ENCODE data around the gene ZSWIM7. TPM values are rescaled to one million over a fixed set of nuclear protein-coding genes. Genes with fewer than 3 reads are reported as not detected.
"Not testable (repeated sequence)": the region's sequence is repeated elsewhere in the genome, so short reads cannot be mapped to it uniquely, and the experiment has no call there.

ZSWIM7 gene
- polyA plus RNA-seq, 4 donors: 45.9 to 59.5 (median 52.4) TPM

DNA sequence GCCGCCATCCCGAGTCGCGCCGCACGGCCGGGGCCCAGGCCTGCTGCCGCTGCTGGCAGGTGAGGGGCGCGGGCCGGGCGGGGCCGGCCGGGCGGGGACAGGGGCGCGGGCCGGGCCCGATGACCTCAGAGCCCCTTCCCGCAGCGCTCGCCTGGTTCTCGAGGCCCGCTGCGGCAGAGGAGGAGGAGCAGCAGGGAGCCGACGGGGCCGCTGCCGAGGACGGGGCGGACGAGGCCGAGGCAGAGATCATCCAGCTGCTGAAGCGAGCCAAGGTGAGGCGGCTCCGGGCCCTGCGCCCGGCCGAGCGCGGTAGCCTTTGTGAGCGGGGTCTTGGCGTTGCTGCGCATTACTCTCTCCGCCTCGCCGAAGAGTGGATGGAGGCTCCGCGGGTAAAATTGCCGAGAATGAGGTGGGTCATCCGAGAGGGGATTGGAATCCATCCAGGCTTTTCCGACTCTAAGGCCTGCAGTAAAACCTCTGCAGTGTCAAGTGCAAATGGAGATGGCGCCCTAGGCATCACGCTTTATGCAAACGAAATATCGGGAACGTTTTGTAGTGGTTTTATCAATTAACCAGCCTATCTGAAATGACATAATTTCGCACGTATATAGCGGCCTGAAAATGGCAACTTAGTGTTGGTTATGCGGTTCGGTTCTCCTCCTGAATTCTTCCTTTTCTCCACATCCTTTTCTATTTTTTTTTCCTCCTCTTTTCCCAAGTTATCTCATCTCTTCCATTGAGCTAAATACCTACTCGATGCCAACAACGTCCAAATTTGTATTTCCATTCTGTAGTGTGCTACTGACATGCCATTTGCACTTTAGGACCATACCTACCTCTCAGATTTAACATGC lies 697 bp upstream of the ZSWIM7 start:
- DNase-seq (ENCODE audit: low read depth in 4 of 4, low spot score in 2 of 4): peak in 3 of 4 donors; percentile 17 to 42 (median 31)

DNA sequence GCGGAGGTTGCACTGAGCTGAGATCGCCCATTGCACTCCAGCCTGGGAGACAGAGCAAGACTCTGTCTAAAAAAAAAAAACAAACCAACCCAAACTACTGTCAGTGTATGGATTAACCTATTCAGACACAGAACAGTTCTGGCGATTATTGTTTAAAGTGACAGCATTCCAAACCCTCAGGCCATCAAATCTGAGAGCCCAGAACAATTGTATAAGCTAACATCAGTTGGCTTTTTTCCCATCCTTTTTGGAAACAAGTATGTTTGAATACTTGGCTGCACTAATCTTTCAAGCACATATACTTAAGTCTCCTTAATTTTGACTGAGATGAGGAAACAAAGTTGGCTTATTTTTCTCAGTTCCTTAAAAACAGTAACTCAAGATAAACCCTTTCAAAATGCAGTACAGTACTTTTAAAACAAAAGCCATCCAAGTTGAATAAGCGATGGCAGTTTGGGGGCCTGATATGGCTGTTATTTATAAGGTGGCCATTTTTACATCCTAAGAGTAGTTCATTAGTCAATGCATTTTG lies 1.4 kb downstream of the ZSWIM7 start:
- DNase-seq (ENCODE audit: low read depth in 4 of 4, low spot score in 2 of 4): no peak

DNA sequence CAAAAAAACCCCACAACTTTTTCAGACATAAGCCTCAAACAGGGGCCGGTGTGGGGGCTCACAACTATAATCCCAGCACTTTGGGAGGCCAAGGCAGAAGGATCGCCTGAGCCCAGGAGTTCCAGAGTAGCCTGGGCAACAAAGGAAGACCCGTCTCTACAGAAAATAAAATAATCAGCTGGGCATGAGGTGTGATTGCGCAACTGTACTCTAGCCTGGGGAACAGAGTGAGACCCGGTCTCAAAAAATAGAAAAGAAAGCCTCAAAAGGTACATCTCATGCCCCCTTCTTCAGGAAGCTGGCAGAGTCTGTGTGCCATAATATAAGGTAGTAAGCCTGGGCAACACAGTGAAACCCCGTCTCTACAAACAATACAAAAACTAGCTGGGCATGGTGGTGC lies 3.2 kb downstream of the ZSWIM7 start:
- no peak for DNase-seq (ENCODE audit: low read depth in 4 of 4, low spot score in 2 of 4)

DNA sequence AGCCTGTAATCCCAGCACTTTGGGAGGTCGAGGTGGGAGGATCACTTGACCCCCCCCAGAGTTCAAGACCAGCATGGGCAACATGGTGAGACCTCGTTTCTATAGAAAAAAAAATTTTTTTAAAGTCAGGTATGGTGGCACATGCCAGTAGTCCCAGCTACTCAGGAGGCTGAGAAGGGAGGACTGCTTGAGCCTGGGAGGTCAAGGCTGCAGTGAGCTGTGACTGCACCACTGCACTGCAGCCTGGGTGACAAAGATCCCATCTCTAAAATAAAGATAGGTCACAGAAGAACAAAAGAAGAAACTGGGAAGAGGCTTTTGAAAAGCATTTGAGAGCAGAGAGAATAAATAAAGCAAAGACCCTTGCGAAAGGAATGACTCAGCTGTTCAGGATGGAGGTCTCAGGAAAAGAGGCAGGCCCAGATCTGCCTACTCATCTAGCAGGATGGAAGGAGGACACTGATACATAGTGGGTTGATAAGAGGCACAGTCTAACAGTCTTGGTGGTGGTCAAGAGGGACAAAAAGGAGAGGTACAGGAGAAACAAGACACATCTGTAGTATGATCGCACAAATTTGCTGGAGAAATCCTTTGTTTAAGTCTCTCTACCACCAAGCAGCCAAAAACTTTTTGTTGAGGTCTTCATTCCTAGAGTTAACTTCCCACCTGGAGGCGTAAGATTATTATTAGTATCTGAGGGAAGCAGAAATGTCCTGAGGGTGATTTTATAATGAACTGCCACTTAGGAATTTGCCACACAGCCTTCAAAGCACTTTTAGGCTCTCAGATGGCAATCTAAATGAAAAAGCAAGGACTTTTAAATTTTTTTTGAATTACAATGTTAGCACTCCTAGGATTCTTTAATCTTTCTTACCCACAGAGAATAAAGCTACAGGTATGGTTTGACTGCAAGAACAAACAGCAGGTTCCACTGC lies 17.6 kb downstream of the ZSWIM7 start:
- no peak for DNase-seq (ENCODE audit: low read depth in 4 of 4, low spot score in 2 of 4)

DNA sequence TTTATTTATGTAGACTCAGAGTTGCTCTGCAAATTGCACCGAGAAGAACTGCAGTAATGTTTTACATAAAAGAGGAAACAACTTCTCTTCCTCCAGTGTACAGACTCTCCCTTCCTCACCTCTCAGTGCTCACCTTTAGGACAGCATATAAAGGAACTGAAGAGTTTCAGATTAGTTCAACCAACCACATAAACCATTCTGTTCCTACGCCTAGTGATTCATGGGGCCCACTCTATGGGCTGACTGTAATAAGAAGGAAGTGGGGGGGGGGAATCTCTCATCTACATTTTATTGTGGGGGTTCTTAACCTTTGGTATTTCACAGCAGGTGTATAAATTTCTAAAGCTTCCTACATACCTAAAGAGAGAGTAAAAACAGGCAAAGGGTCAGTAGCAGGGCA lies 18.3 kb downstream of the ZSWIM7 start:
- DNase-seq (ENCODE audit: low read depth in 4 of 4, low spot score in 2 of 4): no peak

DNA sequence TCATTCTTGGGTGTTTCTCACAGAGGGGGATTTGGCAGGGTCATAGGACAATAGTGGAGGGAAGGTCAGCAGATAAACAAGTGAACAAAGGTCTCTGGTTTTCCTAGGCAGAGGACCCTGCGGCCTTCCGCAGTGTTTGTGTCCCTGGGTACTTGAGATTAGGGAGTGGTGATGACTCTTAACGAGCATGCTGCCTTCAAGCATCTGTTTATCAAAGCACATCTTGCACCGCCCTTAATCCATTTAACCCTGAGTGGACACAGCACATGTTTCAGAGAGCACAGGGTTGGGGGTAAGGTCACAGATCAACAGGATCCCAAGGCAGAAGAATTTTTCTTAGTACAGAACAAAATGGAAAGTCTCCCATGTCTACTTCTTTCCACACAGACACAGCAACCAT lies 20.5 kb downstream of the ZSWIM7 start:
- not testable (repeated sequence) for DNase-seq (ENCODE audit: low read depth in 4 of 4, low spot score in 2 of 4)

DNA sequence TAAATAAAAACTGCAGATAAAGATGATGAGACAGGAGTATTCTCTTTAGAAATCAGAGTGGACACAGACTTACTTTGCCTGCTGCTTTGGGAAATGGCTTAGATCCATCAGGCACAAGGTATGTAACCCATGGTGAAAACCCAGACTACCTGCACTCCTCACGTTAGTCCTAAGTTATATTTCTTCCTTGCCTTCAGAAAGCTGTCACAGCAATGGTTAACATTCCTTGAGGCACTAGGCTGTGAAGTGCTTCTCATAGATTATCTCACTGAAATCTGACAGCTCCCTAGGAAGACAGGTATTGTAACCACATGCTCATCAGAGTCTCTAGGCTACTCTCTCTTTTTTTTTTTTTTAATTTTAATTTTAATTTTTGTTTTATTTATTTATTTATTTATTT lies 20.9 kb downstream of the ZSWIM7 start:
- DNase-seq (ENCODE audit: low read depth in 4 of 4, low spot score in 2 of 4): no peak

DNA sequence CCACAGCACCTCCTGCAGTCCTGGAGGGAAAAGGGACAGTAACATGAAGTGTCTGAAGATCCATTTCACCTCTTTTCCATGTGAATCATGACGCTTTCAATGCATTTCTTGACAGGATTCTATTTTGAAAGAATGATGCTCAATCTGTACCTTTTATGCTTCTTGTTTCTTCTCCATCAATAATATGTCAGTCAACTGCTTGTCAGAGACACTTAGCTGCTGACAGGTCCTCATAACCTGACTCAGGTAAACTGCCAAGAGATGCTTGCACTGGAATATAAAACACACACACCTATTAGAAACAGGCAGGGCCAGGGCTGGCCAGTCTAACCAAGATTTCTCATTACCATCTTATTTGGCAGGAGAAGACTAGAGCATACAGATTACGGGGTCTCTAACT lies 21.6 kb downstream of the ZSWIM7 start:
- DNase-seq (ENCODE audit: low read depth in 4 of 4, low spot score in 2 of 4): no peak

DNA sequence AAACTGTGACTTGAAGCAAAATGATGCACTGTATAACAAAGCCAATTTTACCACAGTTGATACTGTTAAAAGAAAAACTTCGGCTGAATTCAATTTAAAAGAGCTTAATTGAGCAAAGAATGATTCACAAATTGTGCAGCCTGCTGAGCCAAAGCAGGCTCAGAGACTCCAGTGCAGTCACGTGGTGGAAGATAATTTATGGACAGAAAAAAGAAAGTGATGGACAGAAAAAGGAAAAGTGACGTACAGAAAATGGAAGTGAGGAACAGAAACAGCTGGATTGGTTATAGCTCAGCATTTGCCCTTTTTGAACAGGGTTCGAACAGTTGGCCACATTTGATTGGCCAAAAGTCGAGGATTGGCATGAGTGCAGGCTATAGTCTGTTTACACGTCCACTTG lies 25.7 kb downstream of the ZSWIM7 start:
- no peak for DNase-seq (ENCODE audit: low read depth in 4 of 4, low spot score in 2 of 4)

DNA sequence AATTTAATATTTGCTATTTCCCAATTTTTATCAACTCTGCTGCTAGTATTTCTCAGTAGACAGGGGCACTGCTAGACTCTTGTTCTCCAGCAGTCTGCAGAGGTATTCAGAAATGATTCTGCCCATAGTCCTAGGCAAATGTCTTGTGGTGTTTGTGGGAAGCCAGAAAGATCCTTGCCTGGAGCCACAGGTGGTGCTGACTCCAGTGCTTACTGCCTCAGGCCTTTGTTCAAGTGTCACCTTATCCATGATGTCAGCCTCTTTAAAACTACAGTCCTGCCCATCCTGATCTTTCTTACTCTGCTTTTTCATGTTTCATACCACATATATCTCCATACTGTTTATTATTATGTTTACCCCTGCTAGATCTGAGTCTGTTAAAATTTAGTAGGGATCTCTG lies 26.5 kb downstream of the ZSWIM7 start:
- no peak for DNase-seq (ENCODE audit: low read depth in 4 of 4, low spot score in 2 of 4)

DNA sequence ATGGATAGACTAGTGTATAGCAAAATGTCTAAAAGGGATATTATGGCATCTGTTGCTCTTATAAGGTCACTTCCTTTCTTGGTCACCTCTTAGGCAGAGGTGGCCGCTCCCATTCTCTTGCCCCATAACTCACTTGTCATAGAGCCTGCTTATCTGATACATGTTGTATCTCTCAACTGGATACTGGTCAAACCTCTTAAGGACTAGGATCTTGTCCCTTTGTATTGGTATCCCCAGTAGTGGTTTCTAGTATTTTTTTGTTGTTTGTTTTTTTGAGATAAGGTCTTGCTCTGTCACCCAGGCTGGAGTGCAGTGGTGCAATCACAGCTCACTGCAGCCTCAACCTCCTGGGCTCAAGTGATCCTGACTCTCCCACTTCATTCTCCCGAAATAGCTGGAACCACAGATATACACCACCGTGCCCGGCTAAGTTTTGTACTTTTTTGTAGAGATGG lies 27.0 kb downstream of the ZSWIM7 start:
- no peak for DNase-seq (ENCODE audit: low read depth in 4 of 4, low spot score in 2 of 4)

DNA sequence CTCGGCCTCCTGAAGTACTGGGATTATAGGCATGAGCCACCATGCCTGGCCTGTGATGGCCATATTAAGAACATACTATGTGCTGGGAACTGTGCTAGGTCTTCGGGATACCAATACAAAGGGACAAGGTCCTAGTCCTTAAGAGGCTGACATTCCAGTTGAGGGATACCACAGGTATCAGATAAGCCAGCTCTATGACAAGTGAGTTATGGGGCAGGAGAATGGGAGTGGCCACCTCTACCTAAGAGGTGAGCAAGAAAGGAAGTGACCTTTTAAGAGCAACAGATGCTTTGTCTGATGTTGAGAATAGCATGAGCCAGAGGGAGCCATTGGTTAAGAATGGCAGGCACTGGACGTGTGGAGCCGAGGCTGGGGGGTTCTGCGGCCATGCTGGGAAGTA lies 27.6 kb downstream of the ZSWIM7 start:
- no peak for DNase-seq (ENCODE audit: low read depth in 4 of 4, low spot score in 2 of 4)

DNA sequence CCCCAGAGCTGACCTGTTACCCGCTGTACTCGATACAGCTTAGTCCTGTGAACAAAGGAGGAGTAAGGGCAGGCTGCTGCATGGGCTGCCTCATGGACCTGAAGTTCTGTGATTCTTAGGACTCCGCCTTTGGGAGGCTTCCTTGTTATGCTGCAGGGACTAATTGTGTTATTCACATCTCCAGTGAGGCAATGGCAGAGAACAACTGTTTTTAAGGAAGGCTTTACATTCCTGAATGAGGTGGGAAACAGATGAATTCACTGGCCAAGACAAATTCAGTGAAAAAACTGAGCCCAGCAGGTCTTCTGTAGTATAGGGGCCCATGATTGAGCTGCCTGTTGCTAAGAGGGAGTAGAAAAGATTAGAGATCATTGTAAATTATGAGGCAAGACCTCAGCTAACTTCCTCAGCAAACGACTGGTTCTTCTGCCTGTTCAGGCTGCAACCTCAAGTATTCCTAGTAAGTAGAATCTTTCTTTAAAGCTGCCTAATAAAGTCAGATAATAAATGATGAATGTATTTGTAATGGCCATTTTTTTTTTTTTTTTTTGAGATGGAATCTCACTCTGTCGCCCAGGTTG lies 28.3 kb downstream of the ZSWIM7 start:
- DNase-seq (ENCODE audit: low read depth in 4 of 4, low spot score in 2 of 4): no peak

DNA sequence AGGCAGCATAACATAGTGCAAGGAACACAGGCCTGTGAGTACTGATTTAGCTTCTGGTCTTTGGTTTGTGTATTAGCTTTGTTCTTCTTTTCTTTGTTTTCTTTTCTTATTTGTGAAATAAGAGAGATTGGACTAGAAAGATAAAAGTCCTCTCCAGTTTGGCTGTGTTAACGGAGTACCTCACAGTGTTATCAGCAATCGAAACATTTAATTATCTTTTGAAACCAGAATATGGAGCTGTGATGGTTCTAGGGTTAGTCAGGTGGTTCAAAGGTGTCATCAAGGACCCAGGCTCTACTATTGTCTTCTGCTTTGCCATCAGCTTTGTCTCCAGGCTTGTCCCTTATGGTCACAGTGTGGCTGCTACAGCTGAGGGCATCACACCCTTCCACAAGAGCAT lies 29.0 kb downstream of the ZSWIM7 start:
- no peak for DNase-seq (ENCODE audit: low read depth in 4 of 4, low spot score in 2 of 4)

DNA sequence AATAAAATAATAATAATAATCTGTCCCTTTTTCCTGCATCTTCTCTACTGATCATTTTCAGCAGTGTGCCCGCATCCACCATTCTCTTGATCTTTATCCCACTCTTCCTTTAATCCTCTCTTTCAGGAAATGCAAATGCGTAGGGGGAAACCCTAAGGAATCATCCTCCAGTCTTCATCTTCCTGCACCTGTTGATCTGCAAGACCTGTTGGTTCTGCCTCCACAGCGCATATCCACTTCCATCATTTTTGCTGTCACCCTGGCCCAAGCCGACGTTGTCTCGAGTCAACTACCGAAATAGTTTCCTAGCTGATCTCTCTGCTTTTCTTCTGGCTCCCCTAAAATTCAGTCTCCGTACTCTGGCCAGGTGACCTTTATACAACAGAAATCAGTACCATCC lies 30.0 kb downstream of the ZSWIM7 start:
- DNase-seq (ENCODE audit: low read depth in 4 of 4, low spot score in 2 of 4): no peak

DNA sequence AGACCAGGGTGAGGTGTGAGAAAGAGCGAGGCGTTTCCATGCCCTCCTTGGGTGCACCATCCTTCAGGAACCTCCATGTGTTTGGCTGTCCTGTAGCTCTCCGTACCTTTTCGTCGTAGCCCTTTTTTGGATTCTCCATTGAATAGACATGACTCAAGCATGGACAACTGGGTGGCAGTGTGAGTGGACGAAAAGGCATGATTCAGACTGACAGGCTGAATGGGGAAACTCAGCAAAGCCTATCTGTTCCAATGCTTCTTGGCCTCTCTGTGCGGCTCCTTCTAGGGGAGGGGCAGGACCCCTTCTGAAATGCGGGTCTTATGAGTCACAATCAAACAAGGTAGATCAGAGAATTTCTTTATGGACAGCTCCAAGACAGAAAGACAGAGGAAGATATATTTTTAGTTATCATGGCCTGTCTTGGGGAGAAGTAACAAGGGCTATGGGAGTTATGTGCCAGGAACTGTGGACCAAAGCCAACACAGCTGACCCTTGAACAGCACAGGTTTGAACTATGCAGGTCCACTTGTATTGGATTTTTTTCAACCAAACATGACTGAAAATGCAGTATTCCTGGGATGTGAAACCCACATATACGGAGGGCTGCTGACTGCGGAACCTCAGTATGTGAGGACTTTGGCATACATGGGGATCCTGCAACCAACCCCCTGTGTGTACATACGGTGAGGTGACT lies 31.7 kb downstream of the ZSWIM7 start:
- DNase-seq (ENCODE audit: low read depth in 4 of 4, low spot score in 2 of 4): no peak

DNA sequence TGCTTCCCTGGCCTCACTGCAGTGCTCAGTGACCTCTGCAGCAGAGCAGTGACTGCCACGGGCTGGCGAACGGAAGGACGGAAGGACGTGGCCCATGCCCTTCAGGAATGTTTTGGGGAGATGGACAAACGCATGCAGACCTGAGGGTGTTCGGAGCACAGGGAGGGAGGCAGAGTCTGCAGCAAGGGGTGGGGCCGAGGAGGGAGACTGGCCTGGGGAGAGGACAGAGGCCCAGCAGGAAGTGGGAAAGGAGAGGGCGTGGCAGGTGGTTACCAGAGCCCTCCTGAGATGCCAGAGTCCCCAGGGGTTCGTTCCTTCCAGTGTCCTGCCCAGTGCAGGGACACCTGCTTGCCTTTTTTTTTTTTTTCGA lies 32.6 kb downstream of the ZSWIM7 start:
- DNase-seq (ENCODE audit: low read depth in 4 of 4, low spot score in 2 of 4): peak in 1 of 4 donors; percentile 4

DNA sequence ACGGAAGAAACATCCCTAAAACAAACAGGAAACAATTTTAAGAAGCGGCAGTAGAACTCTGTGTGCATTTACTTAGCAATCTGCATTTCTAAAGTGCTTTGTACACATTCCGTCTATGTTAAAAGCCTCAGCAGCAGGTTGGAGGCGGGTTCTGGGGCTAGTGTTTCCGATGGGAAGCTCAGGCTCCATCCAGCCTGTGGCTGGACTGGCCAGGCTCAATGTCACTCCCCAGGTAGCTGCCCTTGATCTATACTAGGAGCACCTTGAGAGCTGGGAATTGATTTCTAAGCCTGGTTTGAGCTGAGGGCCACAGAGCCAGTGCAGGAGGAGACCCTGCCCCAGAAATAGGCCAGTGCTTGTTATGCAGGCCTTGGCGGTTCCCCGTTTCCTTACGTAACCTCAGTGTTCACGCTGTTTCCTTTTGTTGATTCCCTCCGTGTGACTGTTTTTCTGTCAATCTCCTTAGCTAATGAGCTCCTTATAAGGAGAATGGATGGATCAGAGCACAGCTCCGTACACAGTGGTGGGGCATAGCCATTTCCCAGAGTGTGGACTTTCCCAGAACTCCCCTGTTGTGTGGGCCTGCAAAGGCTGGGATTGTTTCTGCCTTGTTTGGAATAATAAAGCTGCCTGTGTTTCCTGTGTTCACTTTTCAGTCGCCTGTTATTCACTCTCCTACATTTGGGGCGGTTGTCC lies 33.2 kb downstream of the ZSWIM7 start:
- DNase-seq (ENCODE audit: low read depth in 4 of 4, low spot score in 2 of 4): peak in 2 of 4 donors; percentile 15 to 18

DNA sequence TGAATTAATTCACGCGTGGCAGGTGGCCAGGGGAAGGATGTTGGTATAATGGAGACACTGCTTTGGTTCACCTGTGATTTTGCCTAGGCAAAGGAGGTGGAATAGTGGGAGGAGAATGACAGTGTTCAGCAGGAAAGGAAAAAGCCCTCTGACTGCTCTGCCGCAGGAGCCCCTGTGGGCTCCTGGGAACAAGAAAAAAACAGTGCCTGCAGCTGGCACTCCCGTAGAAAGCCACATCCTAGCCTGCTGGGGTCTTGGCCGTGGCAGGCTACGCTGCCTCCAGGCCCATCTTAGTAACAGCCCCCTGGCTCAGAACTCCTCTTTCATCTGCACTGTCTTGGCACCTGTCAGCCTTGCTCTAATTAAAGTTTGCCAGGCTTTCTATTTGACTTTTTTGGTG lies 34.0 kb downstream of the ZSWIM7 start:
- no peak for DNase-seq (ENCODE audit: low read depth in 4 of 4, low spot score in 2 of 4)

DNA sequence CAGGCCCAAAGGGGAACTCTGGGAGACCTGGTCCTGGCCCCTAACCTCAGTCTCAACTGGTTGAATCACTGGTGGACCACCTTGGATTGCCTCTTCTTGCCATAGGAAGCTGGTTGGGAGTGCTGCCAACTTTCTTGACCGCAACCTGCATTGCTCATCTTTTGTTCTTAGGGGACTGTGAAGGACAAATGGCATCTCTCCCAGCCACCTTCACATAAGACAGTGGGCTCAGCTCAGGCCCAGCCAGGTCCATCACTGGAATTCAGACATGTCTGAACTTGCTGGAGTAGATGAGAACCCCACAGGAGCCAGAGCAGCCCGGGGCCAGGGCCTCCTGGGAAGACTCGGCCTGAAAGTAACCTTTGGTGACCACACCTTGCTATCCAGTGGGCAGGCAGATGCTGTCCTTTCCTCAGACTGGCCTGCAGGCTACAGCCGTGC lies 35.8 kb downstream of the ZSWIM7 start:
- no peak for DNase-seq (ENCODE audit: low read depth in 4 of 4, low spot score in 2 of 4)

All from left renal cortex interstitium (tissue), 4 donors.